ENCODE measurements around the gene VPS26B. TPM values are rescaled to one million over a fixed set of nuclear protein-coding genes. Genes with fewer than 3 reads are reported as not detected.
A peak's percentile ranks its signal among the peaks of the same experiment; 100 is the strongest.
"Not testable (repeated sequence)": the region's sequence is repeated elsewhere in the genome, so short reads cannot be mapped to it uniquely, and the experiment has no call there.

VPS26B gene
- 34.0 and 39.1 TPM in 2 replicates for total RNA-seq (2014; rRNA removed; shearing (Covaris generic))
- 30.9 and 31.0 TPM in 2 replicates for polyA plus RNA-seq (2015; cell fraction: cytosol; rRNA removed)
- polyA plus RNA-seq (2015; cell fraction: nucleus; rRNA removed), result 56.5 and 64.0 TPM in 2 replicates

GRCh38 chr11:134223836-134224709 is at the start of gene VPS26B, which contains the start of gene NCAPD3:
Gene VPS26B (plus strand): TSS chr11:134224671. CDS start chr11:134225123, 452 bp downstream.
Gene NCAPD3 (minus strand): TSS chr11:134223967. CDS start chr11:134223926, 41 bp downstream.
- peak; percentile 95 for DNase-seq (ENCODE audit: low read depth)

GRCh38 chr11:134176284-134176683 is 48.2 kb upstream of the VPS26B start:
- no peak for DNase-seq (ENCODE audit: low read depth)

- no peak for DNase-seq (ENCODE audit: low read depth)
These were observed 46.3 kb upstream of the VPS26B start for GRCh38 chr11:134178032-134178674.

GRCh38 chr11:134181707-134182106 is 42.8 kb upstream of the VPS26B start:
- no peak for DNase-seq (ENCODE audit: low read depth)

GRCh38 chr11:134188092-134188491 is 36.4 kb upstream of the VPS26B start:
- not testable (repeated sequence) for DNase-seq (ENCODE audit: low read depth)

GRCh38 chr11:134196756-134197155 is 27.7 kb upstream of the VPS26B start:
- DNase-seq (ENCODE audit: low read depth), result no peak

- no peak for DNase-seq (ENCODE audit: low read depth)
These were observed 24.9 kb upstream of the VPS26B start for GRCh38 chr11:134199531-134199930.

- no peak for DNase-seq (ENCODE audit: low read depth)
These were observed 23.8 kb upstream of the VPS26B start for GRCh38 chr11:134200688-134201087.

- DNase-seq (ENCODE audit: low read depth), result no peak
These were observed 21.8 kb upstream of the VPS26B start for GRCh38 chr11:134202661-134203060.

- DNase-seq (ENCODE audit: low read depth), result no peak
These were observed 18.7 kb upstream of the VPS26B start for GRCh38 chr11:134205729-134206128.

- no peak for DNase-seq (ENCODE audit: low read depth)
These were observed 18.3 kb upstream of the VPS26B start for GRCh38 chr11:134206185-134206584.

GRCh38 chr11:134207538-134208239 is 16.8 kb upstream of the VPS26B start:
- no peak for DNase-seq (ENCODE audit: low read depth)

- DNase-seq (ENCODE audit: low read depth), result no peak
These were observed 8.6 kb upstream of the VPS26B start for GRCh38 chr11:134215836-134216235.

- no peak for DNase-seq (ENCODE audit: low read depth)
These were observed 7.7 kb upstream of the VPS26B start for GRCh38 chr11:134216816-134217215.

GRCh38 chr11:134223121-134223520 is 1.4 kb upstream of the VPS26B start:
- DNase-seq (ENCODE audit: low read depth), result no peak

- DNase-seq (ENCODE audit: low read depth), result peak; percentile 19
These were observed 516 bp downstream of the VPS26B start for GRCh38 chr11:134224710-134225664.

- DNase-seq (ENCODE audit: low read depth), result no peak
These were observed 2.4 kb downstream of the VPS26B start for GRCh38 chr11:134226806-134227325.

- no peak for DNase-seq (ENCODE audit: low read depth)
These were observed 4.2 kb downstream of the VPS26B start for GRCh38 chr11:134228625-134229024.

- no peak for DNase-seq (ENCODE audit: low read depth)
These were observed 4.8 kb downstream of the VPS26B start for GRCh38 chr11:134229126-134229790.

GRCh38 chr11:134230339-134230738 is 5.9 kb downstream of the VPS26B start:
- no peak for DNase-seq (ENCODE audit: low read depth)

All from HT1080 (cell line).